Esophagus (tissue), 2 donors: ENCODE results near the gene PTRH1. TPM values are rescaled to one million over a fixed set of nuclear protein-coding genes. Genes with fewer than 3 reads are reported as not detected.

Experiments used
- H3K27ac ChIP-seq, 2 donors: one replicate each; pipeline ENCODE4 v1.5.1; 2013; ENCODE audit warnings: low read depth in 2 of 2, mild to moderate bottlenecking in 2 of 2, inconsistent platforms in 1 of 2, low read length in 1 of 2, moderate library complexity in 1 of 2
- H3K27me3 ChIP-seq, 2 donors: one replicate each; pipeline ENCODE4 v1.6.1; 2013; ENCODE audit warnings: low read length in 2 of 2, control low read depth in 1 of 2, mild to moderate bottlenecking in 1 of 2; ENCODE audit not compliant: insufficient read depth in 2 of 2, control insufficient read depth in 1 of 2
- H3K36me3 ChIP-seq, 2 donors: one replicate each; pipeline ENCODE4 v1.6.1; 2013; ENCODE audit warnings: low read length in 1 of 2; ENCODE audit not compliant: control insufficient read depth in 2 of 2, insufficient read depth in 2 of 2
- H3K4me1 ChIP-seq, 2 donors: one replicate each; pipeline ENCODE4 v1.6.1; 2013; ENCODE audit warnings: low read length in 1 of 2; ENCODE audit not compliant: control insufficient read depth in 2 of 2, insufficient read depth in 2 of 2
- H3K4me3 ChIP-seq, 2 donors: one replicate each; pipeline ENCODE4 v1.5.1; 2013; ENCODE audit warnings: low read length in 2 of 2, mild to moderate bottlenecking in 2 of 2, low read depth in 1 of 2, moderate library complexity in 1 of 2
- H3K9me3 ChIP-seq, 2 donors: one replicate each; pipeline ENCODE4 v1.6.1; 2013; ENCODE audit warnings: mild to moderate bottlenecking in 2 of 2, low read depth in 1 of 2, low read length in 1 of 2, moderate library complexity in 1 of 2; ENCODE audit not compliant: control insufficient read depth in 2 of 2, insufficient read depth in 1 of 2
- WGBS, 2 donors: extraction: QIAGEN DNeasy Blood & Tissue Kit; methylation state at CpG; one replicate each; pipeline ENCODE4 v1.1.7; 2013; 5-methylcytosine and 5-hydroxymethylcytosine counted together
- polyA plus RNA-seq, 2 donors: library from polyadenylated mRNA; stranded (reverse); fragments of 200-250 nt; gene quantifications; one replicate each; pipeline ENCODE4 v1.2.3, GENCODE V29; 2013
- donor health status: healthy with polysubstance abuse.
- donor health status: Bipolar disorder and iron deficiency.

The PTRH1 gene
- polyA plus RNA-seq, 2 donors, result 6.2 to 15.1 TPM

DNA sequence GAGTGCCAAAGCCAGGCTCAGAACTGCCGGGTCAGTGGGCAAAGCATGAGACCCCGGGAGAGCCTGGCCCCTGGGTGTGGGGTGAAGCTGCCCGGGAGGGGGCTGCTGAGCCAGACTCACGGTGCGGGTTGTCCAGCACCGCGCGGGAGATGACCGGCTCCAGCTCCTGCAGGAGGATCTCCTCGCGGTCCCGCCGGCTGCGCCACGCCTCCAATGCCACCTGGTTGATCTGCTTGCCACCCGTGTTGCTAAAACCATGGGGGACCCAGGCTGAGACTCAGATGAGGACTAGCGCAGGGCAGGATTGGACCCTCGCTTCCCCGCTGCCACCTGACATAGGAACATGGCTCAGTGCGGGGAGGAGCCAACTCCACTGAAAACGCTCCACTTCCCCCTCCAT is 17.0 kb upstream of the PTRH1 start:
- Histone ChIP-seq H3K4me1 (peaks cover 5 to 6% of the 10 kb centered on the region in 2 donors), H3K27me3 (no peaks in the 10 kb centered on the region), H3K9me3 (no peaks in the 10 kb centered on the region), H3K36me3 (peaks cover 3 to 11% of the 10 kb centered on the region in 2 donors), H3K4me3 (no peak overlapping the region), H3K27ac (no peak overlapping the region)
- WGBS, 2 donors, result 95 to 97% methylated on average over 21 of the region's 21 CpGs

DNA sequence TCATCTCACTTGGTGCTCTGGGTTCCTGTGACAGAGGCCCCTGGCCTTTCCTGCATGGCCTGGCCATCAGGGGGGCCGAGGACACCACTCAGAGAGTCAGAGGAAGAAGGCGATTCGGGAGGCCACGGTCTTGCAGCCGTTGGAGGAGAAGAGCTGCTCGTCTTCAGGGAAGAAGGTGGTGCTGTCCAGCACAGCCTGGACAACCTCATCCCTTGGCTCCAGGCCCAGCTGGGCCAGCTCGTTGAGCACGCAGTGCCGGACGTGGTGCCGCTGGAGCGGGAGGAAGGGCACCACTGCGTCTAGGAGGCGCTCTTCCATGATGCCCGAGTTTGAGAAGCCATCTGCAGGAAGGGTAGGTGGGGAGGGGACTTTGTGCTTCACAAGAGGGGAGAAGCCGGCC is 16.5 kb upstream of the PTRH1 start:
- 80 to 82% methylated on average over 16 of the region's 16 CpGs for WGBS, 2 donors
- Histone ChIP-seq H3K4me1 (peaks cover 5 to 6% of the 10 kb centered on the region in 2 donors), H3K4me3 (no peak overlapping the region), H3K27ac (no peak overlapping the region), H3K9me3 (no peaks in the 10 kb centered on the region), H3K27me3 (no peaks in the 10 kb centered on the region), H3K36me3 (peaks cover 3 to 11% of the 10 kb centered on the region in 2 donors)

DNA sequence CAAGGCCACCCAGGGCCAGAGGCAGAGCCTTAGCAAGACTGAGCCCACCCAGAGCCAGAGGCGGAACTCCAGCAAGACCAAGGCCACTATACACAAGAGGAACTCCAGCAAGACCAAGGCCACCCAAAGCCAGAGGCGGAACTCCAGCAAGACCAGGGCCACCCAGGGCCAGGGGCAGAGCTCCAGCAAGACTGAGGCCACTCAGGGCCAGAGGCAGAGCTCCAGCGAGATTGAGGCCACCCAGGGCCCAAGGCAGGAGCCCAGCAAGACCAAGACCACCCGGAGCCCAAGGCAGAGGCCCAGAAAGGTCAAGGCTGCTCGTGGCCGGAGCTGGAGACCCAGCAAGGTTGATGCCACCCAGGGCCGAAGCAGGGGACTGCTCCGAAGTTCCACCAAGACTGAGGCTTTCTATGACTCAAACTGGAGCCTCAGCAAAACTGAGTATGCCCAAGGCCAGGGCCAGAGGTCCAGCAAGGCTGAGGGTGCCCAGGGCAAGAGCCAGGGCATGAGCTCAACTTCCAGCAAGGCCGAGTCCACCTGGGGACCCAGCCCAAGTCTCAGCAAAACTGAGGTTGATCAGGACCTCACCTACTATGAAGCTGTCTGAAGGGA is 15.4 kb upstream of the PTRH1 start:
- 88 to 89% methylated on average over 9 of the region's 9 CpGs for WGBS, 2 donors
- H3K27me3 ChIP-seq, result no peaks in the 10 kb centered on the region
- H3K4me3 ChIP-seq, result no peak overlapping the region
- H3K36me3 ChIP-seq, result peaks cover 3 to 11% of the 10 kb centered on the region in 2 donors
- no peaks in the 10 kb centered on the region for H3K9me3 ChIP-seq
- peaks cover 5 to 6% of the 10 kb centered on the region in 2 donors for H3K4me1 ChIP-seq
- H3K27ac ChIP-seq, result no peak overlapping the region

DNA sequence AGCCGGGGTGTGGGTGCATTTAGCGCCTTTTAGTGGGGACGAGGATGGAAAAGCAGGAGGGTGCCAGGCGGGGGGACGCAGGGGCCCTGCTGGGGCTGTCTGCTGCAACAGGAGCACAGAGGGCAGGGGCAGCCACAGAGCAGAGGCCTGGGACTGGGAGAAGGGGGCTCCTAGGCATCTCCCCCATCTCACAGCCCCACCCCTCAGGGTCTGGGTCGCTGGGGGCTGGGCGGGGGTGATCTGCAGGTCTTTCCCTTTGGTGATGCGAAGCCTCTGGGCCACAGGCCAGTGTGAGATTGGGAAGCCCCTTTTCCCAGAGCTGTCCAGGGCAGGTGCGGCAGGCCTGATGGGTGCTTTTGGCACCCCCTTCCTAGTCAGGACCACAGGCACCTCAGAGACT is 14.8 kb upstream of the PTRH1 start:
- Histone ChIP-seq H3K36me3 (peaks cover 3 to 11% of the 10 kb centered on the region in 2 donors), H3K27me3 (no peaks in the 10 kb centered on the region), H3K27ac (no peak overlapping the region), H3K9me3 (no peaks in the 10 kb centered on the region), H3K4me3 (no peak overlapping the region), H3K4me1 (peaks cover 5 to 6% of the 10 kb centered on the region in 2 donors)
- WGBS, 2 donors, result 85 to 87% methylated on average over 9 of the region's 9 CpGs

DNA sequence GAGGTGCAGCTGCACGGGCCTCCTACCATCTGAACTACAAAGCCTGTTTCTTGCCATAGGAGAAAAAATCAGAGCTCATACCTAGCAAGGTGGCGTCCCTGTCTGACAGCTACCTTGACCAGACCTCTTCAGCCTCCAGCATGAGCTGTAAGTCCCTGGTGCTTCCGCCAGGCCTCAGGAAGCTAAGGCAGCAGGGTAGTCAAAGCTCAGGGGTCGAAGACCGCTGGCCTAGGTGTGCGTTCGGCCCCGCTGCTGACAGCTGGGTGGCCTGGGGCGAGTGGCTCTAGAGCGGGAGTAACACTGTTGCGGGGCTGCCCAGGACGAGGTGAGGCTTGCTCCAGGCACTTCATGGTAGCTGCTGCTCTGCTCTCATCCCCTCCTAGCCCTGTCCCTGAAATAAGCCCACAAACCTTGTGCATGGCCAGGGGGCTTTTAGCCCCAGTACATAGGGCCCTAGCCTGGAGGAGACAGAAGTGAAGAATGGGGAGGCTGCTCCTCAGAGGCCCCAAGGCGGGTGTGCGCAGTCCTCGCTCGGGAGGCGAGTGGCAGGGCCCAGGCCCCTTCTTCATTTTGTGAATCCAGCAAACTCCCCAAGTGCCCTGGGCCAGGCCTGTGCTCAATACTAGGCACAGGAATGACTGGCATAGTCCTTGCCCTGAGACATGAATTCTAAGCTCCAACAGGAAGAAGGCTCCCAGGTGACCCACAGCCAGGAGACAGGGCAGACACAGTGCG is 14.2 kb upstream of the PTRH1 start:
- peaks cover 3 to 11% of the 10 kb centered on the region in 2 donors for H3K36me3 ChIP-seq
- 85 to 88% methylated on average over 18 of the region's 18 CpGs for WGBS, 2 donors

DNA sequence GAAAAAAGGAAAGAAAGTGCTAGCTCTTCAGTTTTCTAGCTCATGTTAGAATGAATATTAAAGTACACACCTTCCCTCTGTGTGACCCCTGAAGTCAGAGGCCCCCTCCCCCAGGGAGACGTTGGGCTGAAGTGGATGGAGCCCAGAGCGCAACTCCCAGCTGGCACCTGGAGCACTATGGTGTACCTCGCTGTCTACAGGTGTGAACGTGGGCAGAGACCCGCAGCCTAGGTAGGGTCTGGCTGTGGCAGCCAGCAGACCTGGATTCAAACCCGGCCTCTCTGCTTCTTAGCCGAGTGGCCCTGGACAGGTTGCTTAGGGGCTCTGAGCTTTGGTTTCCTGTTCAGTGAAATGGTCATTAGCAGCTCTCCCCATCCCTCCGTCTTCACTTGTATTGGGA is 13.3 kb upstream of the PTRH1 start:
- Histone ChIP-seq H3K36me3 (peaks cover 3 to 11% of the 10 kb centered on the region in 2 donors), H3K4me3 (no peak overlapping the region), H3K4me1 (peaks cover 2% of the 10 kb centered on the region in 2 donors), H3K27ac (no peak overlapping the region), H3K27me3 (no peaks in the 10 kb centered on the region), H3K9me3 (no peaks in the 10 kb centered on the region)
- 90 to 91% methylated on average over 8 of the region's 8 CpGs for WGBS, 2 donors

More for the DNA sequence above, 14.2 kb upstream of the PTRH1 start:
- Histone ChIP-seq H3K27ac (no peak overlapping the region), H3K4me3 (no peak overlapping the region), H3K27me3 (no peaks in the 10 kb centered on the region), H3K4me1 (peaks cover 5 to 7% of the 10 kb centered on the region in 2 donors), H3K9me3 (no peaks in the 10 kb centered on the region)

DNA sequence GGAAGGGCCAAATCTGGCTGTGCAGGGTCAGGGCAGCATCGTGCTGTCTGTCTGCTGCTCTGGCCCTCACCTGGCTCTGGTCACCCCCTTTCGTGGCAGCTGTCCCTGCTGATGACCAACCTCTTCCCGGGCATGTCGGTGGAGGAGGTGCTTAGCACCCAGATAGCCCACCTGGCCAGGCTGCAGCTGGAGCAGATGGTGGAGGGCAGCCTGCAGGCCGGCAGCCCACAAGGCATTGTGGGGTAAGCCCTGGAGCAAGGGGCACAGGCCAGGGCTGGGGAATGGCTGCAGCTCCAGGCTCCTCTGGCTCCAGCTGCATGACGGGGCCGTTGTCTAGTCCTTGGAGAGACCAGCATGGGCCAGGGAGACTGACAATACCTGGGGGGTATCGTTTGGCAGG is 11.4 kb upstream of the PTRH1 start:
- 79% methylated on average over 8 of the region's 8 CpGs for WGBS, 2 donors
- Histone ChIP-seq H3K4me1 (peaks cover 3 to 11% of the 10 kb centered on the region in 2 donors), H3K36me3 (peaks cover 3 to 9% of the 10 kb centered on the region in 2 donors), H3K4me3 (no peak overlapping the region), H3K27ac (no peak overlapping the region), H3K27me3 (no peaks in the 10 kb centered on the region), H3K9me3 (no peaks in the 10 kb centered on the region)

DNA sequence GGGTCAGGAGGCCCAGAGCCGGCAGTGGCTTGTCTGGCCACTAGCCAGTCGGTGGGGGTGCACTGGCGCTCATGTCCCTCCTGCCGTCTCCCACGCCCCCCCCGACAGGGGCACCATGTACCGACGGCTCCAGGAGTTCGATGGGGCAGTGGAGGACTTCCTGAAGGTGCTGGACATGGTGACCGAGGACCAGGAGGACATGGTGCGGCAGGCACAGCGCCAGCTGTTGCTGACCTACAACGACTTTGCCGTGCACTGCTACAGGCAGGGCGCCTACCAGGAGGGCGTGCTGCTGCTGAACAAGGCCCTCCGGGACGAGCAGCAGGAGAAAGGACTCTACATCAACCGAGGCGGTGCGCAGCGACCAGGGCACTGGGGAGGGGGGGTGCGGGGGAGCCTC is 8.5 kb upstream of the PTRH1 start:
- Histone ChIP-seq H3K9me3 (no peaks in the 10 kb centered on the region), H3K27ac (no peak overlapping the region), H3K36me3 (no peaks in the 10 kb centered on the region), H3K27me3 (no peaks in the 10 kb centered on the region), H3K4me1 (peaks cover 3 to 12% of the 10 kb centered on the region in 2 donors), H3K4me3 (no peak overlapping the region)
- WGBS, 2 donors, result 42 to 50% methylated on average over 23 of the region's 23 CpGs

DNA sequence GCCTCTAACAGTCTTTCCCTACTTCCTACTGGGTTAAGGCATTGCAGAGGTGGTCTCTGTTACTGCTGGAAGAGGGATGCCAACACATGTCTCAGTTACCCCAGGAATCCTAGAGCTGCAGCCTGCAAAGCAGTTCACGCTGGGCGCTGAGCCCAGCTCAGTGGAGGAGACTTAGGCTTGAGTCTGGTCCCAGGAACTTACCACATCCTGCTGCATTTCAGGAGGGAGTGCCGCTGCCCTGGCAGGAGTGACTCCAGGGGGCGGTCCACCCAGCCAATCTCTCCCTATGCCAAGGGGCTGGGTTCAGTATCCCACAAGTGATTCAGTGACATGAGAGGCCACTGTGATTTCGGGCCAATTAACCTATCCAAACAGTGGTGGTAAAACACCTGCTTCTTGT is 8.0 kb upstream of the PTRH1 start:
- 57 to 67% methylated on average over 5 of the region's 5 CpGs for WGBS, 2 donors
- no peaks in the 10 kb centered on the region for H3K9me3 ChIP-seq
- no peaks in the 10 kb centered on the region for H3K27me3 ChIP-seq
- no peak overlapping the region for H3K27ac ChIP-seq
- H3K4me1 ChIP-seq, result peaks cover 3 to 12% of the 10 kb centered on the region in 2 donors
- no peaks in the 10 kb centered on the region for H3K36me3 ChIP-seq
- no peak overlapping the region for H3K4me3 ChIP-seq

DNA sequence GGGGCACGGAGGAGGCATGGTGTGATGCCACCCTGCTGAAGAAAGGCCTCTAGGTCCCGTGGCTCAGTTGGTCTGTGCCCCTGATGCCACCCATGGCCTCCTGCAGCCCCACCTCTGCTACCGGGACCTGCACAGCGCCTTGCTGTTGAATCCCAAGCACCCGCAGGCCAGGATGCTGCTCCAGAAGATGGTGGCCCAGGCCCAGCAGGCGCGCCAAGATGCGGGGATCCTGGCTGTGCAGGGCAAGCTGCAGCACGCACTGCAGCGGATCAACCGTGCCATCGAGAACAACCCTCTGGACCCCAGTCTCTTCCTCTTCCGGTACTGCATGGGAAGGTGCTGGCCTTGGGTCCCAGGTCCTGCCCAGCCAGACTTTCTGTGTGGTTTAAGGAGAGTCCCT is 7.5 kb upstream of the PTRH1 start:
- WGBS, 2 donors, result 69 to 92% methylated on average over 12 to 13 of the region's 13 CpGs
- no peaks in the 10 kb centered on the region for H3K36me3 ChIP-seq
- H3K27me3 ChIP-seq, result no peaks in the 10 kb centered on the region

More for the DNA sequence above, 7.5 kb upstream of the PTRH1 start:
- Histone ChIP-seq H3K4me3 (no peak overlapping the region), H3K27ac (no peak overlapping the region), H3K9me3 (no peaks in the 10 kb centered on the region), H3K4me1 (peaks cover 3 to 12% of the 10 kb centered on the region in 2 donors)
